Right kidney (tissue), 1 donor: Measurements from ENCODE around the gene FBN1.

Experiments
- DNase-seq: peaks from one replicate; pipeline ENCODE4 v3.0.0-alpha.2; 2016

Gene FBN1

GRCh38 chr15:48554112-48554511, 91.4 kb downstream of the FBN1 start:
- no peak for DNase-seq

GRCh38 chr15:48553559-48553958, 92.0 kb downstream of the FBN1 start:
- no peak for DNase-seq

GRCh38 chr15:48550822-48551525, 94.5 kb downstream of the FBN1 start:
- no peak for DNase-seq

GRCh38 chr15:48548455-48548854, 97.1 kb downstream of the FBN1 start:
- no peak for DNase-seq

- no peak for DNase-seq
Observed at GRCh38 chr15:48547286-48547685, 98.2 kb downstream of the FBN1 start.

- no peak for DNase-seq
Observed at GRCh38 chr15:48546296-48546695, 99.2 kb downstream of the FBN1 start.

- no peak for DNase-seq
Observed at GRCh38 chr15:48544778-48545177, 100.7 kb downstream of the FBN1 start.

GRCh38 chr15:48541341-48542278, 103.9 kb downstream of the FBN1 start:
- no peak for DNase-seq

- no peak for DNase-seq
Observed at GRCh38 chr15:48540756-48541155, 104.8 kb downstream of the FBN1 start.

GRCh38 chr15:48538941-48539340, 106.6 kb downstream of the FBN1 start:
- DNase-seq: no peak

- DNase-seq: no peak
Observed at GRCh38 chr15:48537271-48538113, 108.0 kb downstream of the FBN1 start.

GRCh38 chr15:48536681-48537091, 108.8 kb downstream of the FBN1 start:
- DNase-seq: no peak

GRCh38 chr15:48533982-48534381, 111.5 kb downstream of the FBN1 start:
- DNase-seq: no peak

- DNase-seq: no peak
Observed at GRCh38 chr15:48532946-48533345, 112.6 kb downstream of the FBN1 start.

- DNase-seq: no peak
Observed at GRCh38 chr15:48530528-48530927, 115.0 kb downstream of the FBN1 start.

- no peak for DNase-seq
Observed at GRCh38 chr15:48528921-48529320, 116.6 kb downstream of the FBN1 start.

- no peak for DNase-seq
Observed at GRCh38 chr15:48527517-48527916, 118.0 kb downstream of the FBN1 start.

- DNase-seq: no peak
Observed at GRCh38 chr15:48522911-48523310, 122.6 kb downstream of the FBN1 start.

- DNase-seq: no peak
Observed at GRCh38 chr15:48522123-48522522, 123.4 kb downstream of the FBN1 start.

GRCh38 chr15:48520376-48521155, 124.9 kb downstream of the FBN1 start:
- no peak for DNase-seq

GRCh38 chr15:48516121-48516520, 129.4 kb downstream of the FBN1 start:
- DNase-seq: no peak

- DNase-seq: no peak
Observed at GRCh38 chr15:48515500-48515899, 130.0 kb downstream of the FBN1 start.
